ENCODE measurements around the gene CSMD2.

CSMD2 gene

DNA sequence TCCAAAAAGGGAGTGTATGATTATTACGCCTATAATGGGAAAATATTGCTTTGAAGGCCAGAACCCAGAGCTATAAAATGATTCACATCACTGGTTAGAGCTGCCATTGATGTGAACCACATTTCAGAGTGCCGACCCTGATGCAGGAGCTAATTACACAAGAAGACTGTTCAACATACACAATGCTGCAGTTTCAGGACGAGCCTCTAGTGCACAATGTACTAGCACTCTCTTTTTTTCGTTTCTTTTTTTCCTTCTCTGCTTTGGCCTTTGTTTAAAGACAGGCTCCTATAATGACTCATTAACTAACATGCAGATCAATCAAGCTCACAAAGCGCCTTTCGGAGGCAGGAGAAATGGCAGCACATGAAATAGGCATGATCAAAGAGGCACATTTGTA, 367.2 kb downstream of the CSMD2 start:
- FAIRE-seq, result no peak

DNA sequence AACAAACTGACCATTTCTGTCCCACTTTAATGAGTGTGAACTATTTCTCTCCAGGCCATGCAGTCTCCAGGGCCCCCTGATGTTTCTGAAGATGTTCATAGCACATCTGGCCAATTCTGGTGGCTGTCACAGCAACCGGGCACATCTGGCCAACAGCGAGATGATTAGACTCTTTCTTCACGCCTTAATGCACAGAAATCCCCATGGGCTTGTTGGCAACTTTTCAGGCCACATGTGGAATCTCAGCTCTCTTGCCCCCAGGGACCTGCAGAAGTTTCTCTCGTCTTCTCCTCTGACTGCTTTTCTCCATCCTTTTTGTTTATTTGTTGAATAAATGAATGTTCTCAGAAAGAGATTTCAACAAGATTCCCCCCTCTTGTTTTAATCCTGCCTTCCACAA, 372.4 kb downstream of the CSMD2 start:
- FAIRE-seq, result no peak

DNA sequence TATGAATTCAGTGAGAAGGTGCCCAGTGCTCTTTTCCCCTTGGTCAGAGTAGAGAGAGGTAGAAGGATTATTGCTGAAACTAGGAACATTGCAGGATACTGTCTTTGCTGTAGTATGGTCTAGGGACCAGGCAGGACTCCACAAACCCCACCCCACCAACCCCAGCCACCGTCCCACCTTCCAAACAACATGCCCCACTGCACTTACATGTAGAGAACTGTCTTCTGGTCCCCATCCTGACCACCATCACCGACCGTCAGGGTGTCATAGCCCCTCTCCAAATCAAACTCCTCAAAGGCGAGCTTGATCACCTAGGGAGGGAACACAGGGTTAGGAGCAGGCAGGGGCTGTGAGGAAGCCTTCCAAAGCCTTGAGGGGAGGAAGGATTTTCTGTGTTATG, 372.8 kb downstream of the CSMD2 start:
- no peak for FAIRE-seq

DNA sequence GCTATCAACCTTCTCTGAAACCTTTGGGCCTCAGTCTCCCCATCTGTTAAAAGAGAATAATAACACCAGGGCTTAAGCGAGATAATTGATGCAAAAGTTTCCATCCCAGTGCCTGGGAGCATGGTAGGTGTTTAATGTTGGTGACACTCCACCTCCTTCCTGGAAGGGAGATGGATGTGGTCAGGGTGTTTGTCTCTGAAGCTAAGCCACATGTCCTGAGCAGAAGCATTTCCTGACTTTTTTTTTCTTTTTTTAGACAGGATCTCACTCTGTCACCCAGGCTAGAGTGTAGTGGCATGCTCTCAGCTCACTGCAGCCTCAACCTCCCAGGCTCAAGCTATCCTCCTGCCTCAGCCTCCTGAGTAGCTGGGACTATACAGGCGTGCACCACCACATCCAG, 373.8 kb downstream of the CSMD2 start:
- FAIRE-seq, result no peak

DNA sequence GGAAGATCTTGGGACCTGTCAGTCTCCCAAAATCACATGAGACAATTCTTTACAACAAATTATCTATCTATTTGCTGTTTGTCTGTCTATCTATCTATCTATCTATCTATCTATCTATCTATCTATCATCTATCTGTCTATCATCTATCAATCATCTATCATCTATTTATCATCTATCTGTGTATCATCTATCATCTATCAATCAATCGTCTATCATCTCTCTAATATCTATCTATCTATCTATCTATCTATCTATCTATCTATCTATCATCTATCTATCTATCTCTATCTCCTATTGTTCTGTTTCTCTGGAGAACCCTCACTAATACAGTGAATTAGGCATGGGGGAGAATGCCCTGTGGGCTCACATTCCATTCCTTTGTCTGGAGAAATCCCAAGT, 374.5 kb downstream of the CSMD2 start:
- no peak for FAIRE-seq

DNA sequence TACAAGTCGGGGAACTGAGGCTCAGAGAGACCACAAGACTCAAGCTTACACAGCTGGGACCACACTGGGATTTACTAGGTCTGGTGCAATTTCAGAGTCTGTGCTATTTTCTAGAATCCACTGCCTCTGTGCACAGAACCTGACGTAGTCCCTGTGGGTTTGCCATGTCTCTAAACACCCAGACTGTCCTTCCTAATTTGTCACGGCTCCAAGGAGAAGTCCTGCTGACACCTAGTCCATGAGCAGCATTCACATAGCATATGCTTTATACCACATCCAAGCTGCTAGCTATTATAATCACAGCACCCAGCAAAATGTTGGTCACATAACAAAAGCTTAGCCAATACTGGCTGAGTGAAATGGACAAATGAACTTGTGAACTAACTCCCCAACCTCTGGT, 380.2 kb downstream of the CSMD2 start:
- no peak for FAIRE-seq

DNA sequence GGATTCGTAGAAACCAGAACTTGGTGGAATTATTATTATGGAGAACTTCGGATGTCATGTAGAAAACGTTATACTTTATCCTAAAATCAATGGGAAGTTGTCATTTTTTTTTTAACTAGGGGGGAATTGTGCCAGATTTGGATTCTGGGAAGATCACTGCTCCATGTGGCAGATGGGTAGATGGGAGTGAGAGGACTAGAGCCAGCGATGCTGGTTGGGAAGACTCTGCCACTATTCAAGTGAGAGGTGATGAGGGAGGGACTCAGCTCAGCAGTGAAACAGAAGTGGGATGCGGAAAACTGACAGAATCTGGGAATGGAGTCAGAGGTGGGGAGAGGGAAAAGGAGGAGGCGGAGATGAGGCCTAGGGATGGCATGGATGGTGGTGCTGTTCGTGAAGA, 382.3 kb downstream of the CSMD2 start:
- FAIRE-seq, result no peak

DNA sequence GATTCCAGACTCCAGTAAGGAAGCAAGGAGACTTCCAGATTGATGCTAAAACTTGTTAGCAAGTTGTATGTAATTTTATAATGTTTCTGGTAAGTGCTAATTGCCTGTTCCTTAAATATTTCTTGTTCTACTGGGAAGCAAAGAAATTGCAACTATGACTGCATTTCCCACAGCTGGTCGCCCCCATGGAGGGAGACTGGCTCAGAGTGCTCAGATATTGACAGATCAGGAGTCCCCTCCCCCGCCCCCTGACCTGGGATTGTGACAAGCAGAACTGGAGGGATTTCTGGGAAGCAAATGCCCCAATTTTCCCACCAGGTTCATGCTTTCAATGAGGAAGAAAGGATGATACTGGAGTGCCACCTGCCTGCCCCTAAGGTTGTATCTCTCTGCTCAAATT, 383.4 kb downstream of the CSMD2 start:
- FAIRE-seq, result no peak

DNA sequence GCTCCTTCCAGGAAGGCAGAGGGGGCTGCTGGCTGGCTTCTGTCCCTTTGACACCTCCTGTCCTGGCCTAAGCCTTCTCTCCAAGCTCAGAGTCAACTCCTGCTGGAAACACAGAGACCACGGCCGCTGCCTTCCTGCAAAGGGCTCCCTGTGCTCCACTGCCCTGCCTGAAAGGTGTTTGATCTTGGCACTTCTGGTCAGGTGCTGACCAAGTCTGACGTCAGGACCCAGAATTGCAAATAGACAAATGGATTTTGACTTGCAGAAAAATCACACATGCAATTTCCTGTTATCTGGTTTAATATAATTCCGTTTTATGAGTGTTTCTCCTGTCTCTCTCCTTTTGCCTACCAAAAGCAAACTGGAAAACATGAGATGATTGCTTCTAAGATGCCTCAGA, 387.7 kb downstream of the CSMD2 start:
- FAIRE-seq, result no peak

DNA sequence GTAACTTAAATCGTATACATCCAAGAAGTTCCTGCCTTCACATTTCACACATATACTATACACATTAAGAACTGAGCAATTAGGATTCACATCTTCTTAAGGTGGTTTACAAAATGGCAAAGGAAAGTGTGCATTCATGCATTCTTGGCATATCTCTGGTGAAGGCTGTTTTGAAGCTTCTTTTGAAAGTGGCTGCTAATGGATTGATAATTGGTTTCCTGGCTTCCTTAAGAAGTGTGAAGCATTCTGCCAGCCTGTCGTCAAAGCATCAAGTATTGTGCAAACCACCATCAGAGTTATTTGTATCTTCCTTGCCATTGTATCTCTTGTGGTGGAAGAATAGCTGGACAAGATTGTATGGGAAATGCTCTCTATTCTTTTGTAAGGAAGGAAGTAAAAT, 396.2 kb downstream of the CSMD2 start:
- no peak for FAIRE-seq

DNA sequence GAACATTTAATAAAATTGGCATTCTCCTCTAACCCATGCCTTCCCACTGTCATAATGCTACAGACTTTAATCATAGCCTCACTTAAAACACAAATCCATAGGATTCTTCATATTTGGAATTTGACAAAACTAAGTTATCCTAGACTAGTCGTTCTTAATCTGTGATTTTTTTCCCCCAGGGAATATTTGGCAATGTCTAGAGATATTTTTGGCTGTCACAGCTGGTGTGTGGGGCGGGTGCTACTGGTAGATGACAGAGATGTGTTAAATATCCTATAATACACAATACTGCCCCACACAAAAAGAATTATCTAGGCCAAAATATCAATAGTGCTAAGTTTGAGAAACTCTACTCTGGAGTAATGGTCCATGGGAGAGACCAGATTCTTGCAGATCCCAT, 396.9 kb downstream of the CSMD2 start:
- FAIRE-seq, result no peak

DNA sequence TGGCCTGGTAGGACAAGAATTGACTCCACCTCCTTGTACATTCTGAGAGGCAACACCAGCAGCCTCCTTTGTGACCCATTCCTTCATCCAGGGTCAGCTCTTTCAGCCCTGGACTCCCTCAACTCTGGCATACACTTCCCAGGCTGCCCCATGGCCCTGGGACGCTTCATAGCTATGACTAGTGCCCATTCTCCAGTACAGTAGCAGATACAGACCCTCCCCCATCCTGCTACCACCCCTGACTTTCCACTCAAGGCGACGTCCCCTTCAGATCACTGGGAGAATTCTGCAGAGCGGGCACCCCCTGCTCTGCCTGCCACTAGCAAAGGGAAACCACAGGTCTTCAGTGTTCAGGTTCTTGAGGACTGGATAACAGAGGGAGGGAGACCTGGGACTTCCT, 400.9 kb downstream of the CSMD2 start:
- FAIRE-seq, result no peak

DNA sequence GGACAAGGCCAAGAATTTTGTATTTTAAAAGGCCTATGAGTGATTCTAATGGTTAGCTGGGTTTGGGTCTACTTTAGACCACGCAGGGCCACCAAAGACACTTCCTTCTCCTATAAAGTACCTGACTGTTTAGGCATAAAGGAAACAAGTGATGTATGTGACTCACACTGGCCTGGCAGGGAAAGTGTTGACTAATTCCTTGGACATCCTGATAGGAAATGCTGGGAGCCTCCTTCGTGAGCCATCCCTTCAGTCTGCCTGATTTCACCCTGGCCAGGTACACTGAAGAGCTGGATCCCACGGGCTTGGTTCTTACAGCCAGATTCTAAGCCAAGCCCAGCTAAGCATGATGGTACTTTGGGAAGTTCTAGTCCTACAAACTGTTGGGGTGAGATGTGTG, 401.6 kb downstream of the CSMD2 start:
- FAIRE-seq, result no peak

DNA sequence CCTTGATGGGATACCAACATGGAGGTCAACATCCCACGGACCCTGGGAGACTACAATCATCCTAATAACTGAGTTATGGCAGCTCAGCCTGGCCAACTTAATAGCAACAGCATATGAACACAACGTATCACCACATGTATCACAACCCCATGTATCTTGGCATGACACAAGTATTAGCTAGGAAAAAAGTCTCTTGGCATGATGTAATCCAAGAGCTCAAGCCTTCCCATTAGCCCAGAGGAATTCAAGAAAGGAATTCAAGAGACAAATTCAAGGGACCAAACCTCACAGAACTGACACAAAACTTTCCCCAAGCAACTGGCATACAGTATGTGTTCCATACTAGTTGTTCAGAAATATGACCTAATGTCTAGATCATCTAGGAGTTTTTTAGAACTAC, 402.1 kb downstream of the CSMD2 start:
- FAIRE-seq, result no peak

DNA sequence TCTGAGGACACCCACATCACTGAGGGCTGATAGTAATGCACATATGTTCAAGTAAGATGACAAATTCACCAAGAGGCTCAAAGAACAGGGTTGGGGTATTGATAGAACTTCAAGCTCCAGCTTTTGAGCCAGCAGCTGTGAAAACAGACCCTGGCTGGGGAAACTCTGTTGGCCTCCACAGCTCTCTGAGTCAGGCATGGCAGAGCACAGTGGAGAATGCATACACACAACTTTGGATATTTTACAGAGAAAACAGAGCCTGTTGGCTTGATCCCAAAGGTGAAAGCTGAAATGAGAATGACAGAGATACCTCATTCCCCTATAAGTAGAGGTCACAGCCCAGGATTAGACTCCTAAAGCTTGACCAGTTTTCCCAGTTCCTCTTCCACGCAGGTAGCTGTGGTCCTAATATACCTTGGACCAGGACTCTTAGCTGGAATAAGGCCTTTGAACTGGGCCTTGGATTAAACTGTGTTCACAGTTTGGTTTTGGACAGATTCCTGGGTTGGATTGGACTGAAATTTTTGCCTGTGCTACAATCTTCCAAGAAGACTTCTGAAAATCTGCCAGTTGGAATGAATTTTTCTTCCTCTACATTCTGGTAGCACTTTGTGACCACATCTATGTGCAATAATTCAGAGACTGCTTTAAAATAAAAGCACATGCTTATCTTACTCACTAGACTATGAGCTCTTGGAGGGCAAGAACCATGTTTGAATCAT, 402.8 kb downstream of the CSMD2 start:
- FAIRE-seq, result no peak

DNA sequence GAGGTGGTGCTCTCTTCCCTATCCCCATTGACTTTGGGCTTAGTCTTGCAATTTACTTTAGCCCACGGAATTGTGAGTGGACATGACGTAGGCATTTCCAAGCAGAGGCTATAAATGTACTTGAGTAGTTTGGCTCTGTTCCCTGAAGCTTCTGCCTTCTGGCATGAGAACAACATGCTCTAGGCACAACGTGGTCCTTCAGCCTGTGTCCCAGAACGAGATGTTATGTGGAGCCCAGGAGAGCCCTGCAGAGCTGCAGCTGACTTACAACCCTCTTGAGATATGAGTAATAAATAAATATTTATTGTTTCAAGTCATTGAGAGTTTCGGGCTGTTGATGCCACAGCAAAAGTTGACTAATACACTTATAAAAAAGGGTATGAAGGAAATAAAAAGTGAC, 406.3 kb downstream of the CSMD2 start:
- FAIRE-seq, result no peak

DNA sequence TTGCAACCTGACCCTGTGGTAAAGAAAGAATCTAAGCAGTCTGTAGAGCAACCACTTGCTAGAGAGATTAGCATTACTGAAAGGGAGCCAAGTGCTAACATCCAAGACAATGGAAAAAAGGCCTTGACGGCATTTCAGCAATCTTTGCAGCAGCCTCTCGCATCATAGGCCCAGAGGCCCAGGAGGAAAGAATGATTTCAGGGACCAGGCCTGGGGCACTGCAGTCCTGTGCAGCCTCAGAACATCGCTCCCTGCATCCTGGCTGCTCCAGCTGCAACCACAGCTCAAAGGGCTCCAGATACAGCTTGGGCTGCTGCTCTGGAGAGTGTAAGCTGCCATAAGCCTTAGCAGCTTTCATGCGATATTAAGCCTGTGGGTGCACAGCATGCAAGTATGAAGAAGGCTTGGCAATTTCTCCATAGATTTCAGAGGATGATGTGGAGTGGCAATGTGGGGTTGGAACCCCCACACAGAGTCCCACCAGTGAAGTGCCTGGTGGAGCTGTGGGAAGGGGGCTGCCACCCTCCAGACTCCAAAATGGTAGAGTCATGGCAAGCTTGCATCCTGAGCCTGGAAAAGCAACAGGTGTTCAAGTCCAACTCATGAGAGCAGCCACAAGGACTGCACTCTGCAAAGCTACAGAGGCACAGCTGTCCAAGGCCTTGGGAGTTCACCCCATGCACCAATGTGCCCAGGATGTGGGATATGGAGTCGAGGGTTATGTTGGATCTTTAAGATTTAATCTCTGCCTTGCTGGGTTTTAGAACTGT, 411.8 kb downstream of the CSMD2 start:
- no peak for FAIRE-seq

DNA sequence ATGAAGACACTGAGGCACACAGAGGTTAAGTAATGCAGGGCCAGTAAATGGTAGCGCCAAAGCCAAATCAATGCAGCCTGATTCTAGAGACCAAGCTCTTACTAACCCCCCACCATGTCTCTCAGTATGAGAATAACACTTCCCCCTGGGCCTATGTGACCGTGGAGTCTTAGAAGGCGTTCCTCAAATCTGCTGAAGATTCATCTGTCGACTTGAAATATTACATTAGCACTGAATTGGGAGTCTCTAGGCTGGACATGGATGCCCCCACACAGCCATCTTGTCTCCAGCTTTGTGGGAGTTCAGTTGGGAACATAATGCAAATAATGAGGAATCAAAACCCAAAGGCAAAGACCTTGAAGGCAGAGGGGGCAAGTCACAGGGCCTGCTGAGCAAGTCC, 419.1 kb downstream of the CSMD2 start:
- FAIRE-seq, result no peak

DNA sequence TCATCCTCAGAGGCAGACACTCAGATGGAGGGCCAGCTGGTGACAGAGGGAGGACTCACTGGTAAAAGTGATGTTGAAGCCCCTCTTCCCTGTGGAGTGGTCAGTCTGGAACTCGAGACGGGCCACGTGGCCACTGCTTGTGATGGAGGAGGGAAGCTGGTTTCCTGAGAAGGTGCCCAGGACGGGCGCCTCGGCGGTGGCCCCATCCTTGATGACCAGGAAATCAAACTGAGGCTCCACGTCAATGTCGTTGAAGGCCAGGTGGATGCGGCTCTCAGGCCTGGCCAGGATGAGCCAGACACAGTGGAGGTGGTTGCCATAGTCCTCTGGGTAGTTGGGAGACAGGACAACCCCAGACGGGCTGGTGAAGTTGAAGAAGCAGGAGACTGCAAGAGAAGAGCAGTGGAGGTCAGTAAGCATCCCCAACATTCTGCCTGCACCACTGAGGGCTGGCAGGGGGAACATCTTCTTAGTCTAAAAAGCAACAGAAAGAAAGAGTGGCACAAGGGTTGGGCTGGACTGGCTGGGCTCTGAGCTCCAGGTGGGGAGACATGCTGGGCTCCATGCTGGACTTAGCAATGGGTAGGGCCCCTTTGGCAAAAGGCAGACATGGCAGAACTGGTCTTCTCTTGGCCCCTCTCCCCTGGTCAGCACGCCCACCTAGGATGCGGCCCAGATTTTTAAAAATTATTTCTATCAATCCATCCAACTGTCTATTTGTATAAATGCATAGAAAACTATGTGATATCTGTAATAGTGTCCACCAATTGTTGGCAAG, 421.6 kb downstream of the CSMD2 start:
- no peak for FAIRE-seq

DNA sequence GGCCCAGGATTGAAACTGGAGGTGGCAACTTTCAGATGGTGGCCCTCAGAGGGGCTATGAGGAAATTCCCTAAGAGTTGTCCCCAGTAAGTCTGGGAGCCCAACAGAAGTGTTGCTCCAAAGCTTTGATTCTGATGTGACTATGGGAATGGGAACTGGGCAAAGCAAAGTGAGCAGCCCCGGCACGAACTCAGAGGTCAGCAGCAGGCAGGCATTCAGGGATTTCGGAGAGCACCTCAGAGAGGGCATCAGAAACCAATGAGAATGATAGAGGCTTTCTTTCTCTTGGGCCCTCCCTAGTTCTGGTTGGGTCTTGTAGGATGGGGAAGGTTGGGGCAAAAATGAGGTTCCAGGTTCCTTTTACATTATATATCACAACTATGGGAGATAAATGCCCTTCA, 422.4 kb downstream of the CSMD2 start:
- no peak for FAIRE-seq

DNA sequence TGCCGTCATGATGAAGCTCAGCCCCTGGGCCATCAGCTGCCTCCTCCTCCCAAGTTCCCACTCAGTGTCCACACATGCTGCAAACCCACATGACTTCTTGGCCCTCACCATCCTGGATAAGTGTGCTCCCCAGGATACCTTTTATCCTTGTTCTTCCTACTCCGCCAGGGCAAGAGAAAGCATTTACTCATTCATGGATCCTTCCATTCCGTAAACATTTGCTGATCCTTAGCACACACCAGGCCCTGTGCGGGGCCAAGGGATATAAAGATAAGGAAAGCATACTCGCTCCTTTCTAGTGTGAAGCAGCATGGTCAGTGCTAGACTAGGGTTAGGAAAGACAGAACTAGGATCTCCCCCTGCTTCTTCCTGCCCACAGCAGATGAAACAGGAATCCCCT, 423.3 kb downstream of the CSMD2 start:
- FAIRE-seq, result no peak

DNA sequence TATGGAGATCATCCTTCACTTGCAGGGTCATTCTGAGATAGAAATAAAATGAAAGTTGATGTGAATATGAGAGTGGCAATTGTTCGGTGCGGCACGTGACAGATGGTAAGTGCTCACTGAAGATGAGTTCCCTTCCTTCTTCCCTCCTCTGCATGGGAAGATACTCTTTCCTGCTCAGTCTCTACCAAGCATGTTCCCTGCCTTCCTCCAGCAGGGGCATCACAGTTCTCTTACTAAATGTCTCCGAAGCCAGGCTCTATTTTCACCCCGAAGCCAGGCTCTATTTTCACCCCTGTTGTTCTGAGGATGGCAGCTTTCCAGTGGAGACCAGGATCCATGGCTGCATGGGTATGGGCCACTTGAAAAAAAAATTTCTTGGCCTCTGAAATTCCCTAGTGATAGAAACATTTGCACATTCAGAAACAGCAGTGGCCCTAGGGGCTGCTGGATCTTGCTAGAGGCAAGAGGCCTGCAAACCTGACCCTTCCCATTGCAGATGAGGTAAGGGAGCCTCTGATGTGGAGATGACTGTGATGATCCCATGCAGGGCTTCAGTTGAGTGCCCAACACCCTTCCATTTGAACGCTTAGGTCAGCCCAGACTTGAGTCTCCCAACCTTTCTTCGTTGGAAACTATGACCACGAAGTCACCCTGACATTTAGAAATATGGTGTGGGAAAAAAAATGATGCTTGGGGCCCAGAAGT, 424.8 kb downstream of the CSMD2 start:
- FAIRE-seq, result no peak

DNA sequence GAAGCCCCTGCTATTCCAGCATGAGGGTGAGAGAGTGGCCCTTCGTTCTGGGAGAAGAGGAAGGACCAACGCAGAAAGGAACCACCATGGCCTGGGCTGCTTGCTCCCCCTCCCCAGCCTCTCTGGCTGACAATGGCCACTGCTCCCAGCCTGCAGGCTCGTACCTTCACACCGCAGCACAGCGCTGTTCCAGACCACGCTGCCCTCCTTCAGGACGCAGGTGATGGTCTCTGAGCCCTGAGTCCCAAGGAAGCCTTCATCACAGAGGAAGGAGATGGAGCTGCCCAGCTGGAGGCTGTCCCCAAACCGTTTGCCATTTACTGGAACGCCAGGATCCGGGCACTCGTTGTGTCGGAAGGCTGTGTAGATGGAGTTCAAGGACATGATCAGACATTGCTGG, 426.1 kb downstream of the CSMD2 start:
- no peak for FAIRE-seq

Data from G401.6 (cell line).